HG03571 (cell line): ENCODE results near the gene DACH1.

Experiments
- ATAC-seq: cut with Tn5 transposase; IDR thresholded peaks from one replicate; pipeline ENCODE4 v1.9.1; 2021; ENCODE audit not compliant: unreplicated experiment

The DACH1 gene

GRCh38 chr13:71596116-71596515 lies 270.9 kb downstream of the DACH1 start:
- ATAC-seq = no peak

GRCh38 chr13:71593566-71593965 lies 273.4 kb downstream of the DACH1 start:
- no peak for ATAC-seq

- no peak for ATAC-seq
Measured at GRCh38 chr13:71591374-71591773, 275.6 kb downstream of the DACH1 start.

- ATAC-seq = no peak
Measured at GRCh38 chr13:71590654-71591148, 276.3 kb downstream of the DACH1 start.

GRCh38 chr13:71589032-71589431 lies 278.0 kb downstream of the DACH1 start:
- ATAC-seq = no peak

GRCh38 chr13:71587817-71588216 lies 279.2 kb downstream of the DACH1 start:
- no peak for ATAC-seq

- ATAC-seq = no peak
Measured at GRCh38 chr13:71587193-71587592, 279.8 kb downstream of the DACH1 start.

- ATAC-seq = no peak
Measured at GRCh38 chr13:71583581-71583980, 283.4 kb downstream of the DACH1 start.

- ATAC-seq = no peak
Measured at GRCh38 chr13:71580614-71581013, 286.4 kb downstream of the DACH1 start.

- ATAC-seq = no peak
Measured at GRCh38 chr13:71578048-71578447, 289.0 kb downstream of the DACH1 start.

GRCh38 chr13:71577127-71577526 lies 289.9 kb downstream of the DACH1 start:
- ATAC-seq = no peak

- ATAC-seq = no peak
Measured at GRCh38 chr13:71576571-71576970, 290.4 kb downstream of the DACH1 start.

GRCh38 chr13:71546881-71547280 lies 320.1 kb downstream of the DACH1 start:
- ATAC-seq = no peak

- no peak for ATAC-seq
Measured at GRCh38 chr13:71540098-71540497, 326.9 kb downstream of the DACH1 start.

- no peak for ATAC-seq
Measured at GRCh38 chr13:71536201-71536600, 330.8 kb downstream of the DACH1 start.

- no peak for ATAC-seq
Measured at GRCh38 chr13:71524613-71525304, 342.2 kb downstream of the DACH1 start.

- ATAC-seq = no peak
Measured at GRCh38 chr13:71524245-71524612, 342.8 kb downstream of the DACH1 start.

- ATAC-seq = no peak
Measured at GRCh38 chr13:71522941-71523526, 344.0 kb downstream of the DACH1 start.

GRCh38 chr13:71517004-71517403 lies 350.0 kb downstream of the DACH1 start:
- ATAC-seq = no peak

- no peak for ATAC-seq
Measured at GRCh38 chr13:71516521-71516920, 350.5 kb downstream of the DACH1 start.

- ATAC-seq = no peak
Measured at GRCh38 chr13:71515744-71516038, 351.3 kb downstream of the DACH1 start.

- ATAC-seq = no peak
Measured at GRCh38 chr13:71514900-71515743, 351.9 kb downstream of the DACH1 start.
